HK-2 (cell line): Measurements from ENCODE around the gene SLC35G1.

Experiments
- DNase-seq: peaks from one replicate; pipeline ENCODE4 v3.0.0-alpha.2; 2018; ENCODE audit not compliant: unreplicated experiment

Gene SLC35G1

GRCh38 chr10:93876381-93876780, 17.4 kb upstream of the SLC35G1 start:
- DNase-seq: no peak

- no peak for DNase-seq
These were observed 14.5 kb upstream of the SLC35G1 start for GRCh38 chr10:93879273-93879672.

GRCh38 chr10:93894516-93895378, 969 bp downstream of the SLC35G1 start:
- peak; percentile 16 for DNase-seq

GRCh38 chr10:93897070-93897780, 3.4 kb downstream of the SLC35G1 start:
- no peak for DNase-seq

GRCh38 chr10:93899109-93899508, 5.3 kb downstream of the SLC35G1 start:
- no peak for DNase-seq

- no peak for DNase-seq
These were observed 9.3 kb downstream of the SLC35G1 start for GRCh38 chr10:93903051-93903450.

GRCh38 chr10:93904901-93905300, 11.1 kb downstream of the SLC35G1 start:
- no peak for DNase-seq

- DNase-seq: no peak
These were observed 13.3 kb downstream of the SLC35G1 start for GRCh38 chr10:93907059-93907458.

GRCh38 chr10:93911866-93912265, 18.1 kb downstream of the SLC35G1 start:
- DNase-seq: no peak

GRCh38 chr10:93912444-93912843, 18.7 kb downstream of the SLC35G1 start:
- no peak for DNase-seq

- DNase-seq: no peak
These were observed 19.9 kb downstream of the SLC35G1 start for GRCh38 chr10:93913706-93914105.

- no peak for DNase-seq
These were observed 21.8 kb downstream of the SLC35G1 start for GRCh38 chr10:93915598-93915997.

GRCh38 chr10:93916257-93917063, 22.7 kb downstream of the SLC35G1 start:
- no peak for DNase-seq

GRCh38 chr10:93917064-93917391, 23.2 kb downstream of the SLC35G1 start:
- DNase-seq: no peak

- no peak for DNase-seq
These were observed 24.0 kb downstream of the SLC35G1 start for GRCh38 chr10:93917821-93918220.

- no peak for DNase-seq
These were observed 27.6 kb downstream of the SLC35G1 start for GRCh38 chr10:93921338-93921737.

GRCh38 chr10:93926613-93927012, 32.8 kb downstream of the SLC35G1 start:
- DNase-seq: no peak

- DNase-seq: no peak
These were observed 44.4 kb downstream of the SLC35G1 start for GRCh38 chr10:93938140-93938539.

- no peak for DNase-seq
These were observed 47.1 kb downstream of the SLC35G1 start for GRCh38 chr10:93940881-93941280.

- no peak for DNase-seq
These were observed 47.8 kb downstream of the SLC35G1 start for GRCh38 chr10:93941606-93942005.

- no peak for DNase-seq
These were observed 52.0 kb downstream of the SLC35G1 start for GRCh38 chr10:93945819-93946218.

GRCh38 chr10:93947055-93947454, 53.3 kb downstream of the SLC35G1 start:
- DNase-seq: peak; percentile 52
